Hepatic stellate cell (primary cell): ENCODE data around the gene ATP2B1.

Source experiments
- DNase-seq: peaks from one replicate; pipeline ENCODE4 v3.0.0; 2011; ENCODE audit warnings: low spot score

Gene ATP2B1

GRCh38 chr12:89589753-89590152 lies 118.9 kb downstream of the ATP2B1 start:
- no peak for DNase-seq

- no peak for DNase-seq
Measured at GRCh38 chr12:89578499-89578898, 130.1 kb downstream of the ATP2B1 start.

- DNase-seq: no peak
Measured at GRCh38 chr12:89576572-89577220, 131.9 kb downstream of the ATP2B1 start.

GRCh38 chr12:89575374-89575773 lies 133.3 kb downstream of the ATP2B1 start:
- no peak for DNase-seq

- peak; percentile 2 for DNase-seq
Measured at GRCh38 chr12:89574736-89575208, 133.9 kb downstream of the ATP2B1 start.

- no peak for DNase-seq
Measured at GRCh38 chr12:89573051-89573810, 135.4 kb downstream of the ATP2B1 start.

GRCh38 chr12:89571491-89572195 lies 137.0 kb downstream of the ATP2B1 start:
- peak; percentile 7 for DNase-seq

GRCh38 chr12:89568484-89568883 lies 140.2 kb downstream of the ATP2B1 start:
- no peak for DNase-seq

- DNase-seq: no peak
Measured at GRCh38 chr12:89567691-89568239, 140.9 kb downstream of the ATP2B1 start.

- no peak for DNase-seq
Measured at GRCh38 chr12:89566615-89567014, 142.0 kb downstream of the ATP2B1 start.

GRCh38 chr12:89565002-89565401 lies 143.6 kb downstream of the ATP2B1 start:
- no peak for DNase-seq

- DNase-seq: no peak
Measured at GRCh38 chr12:89559753-89560152, 148.9 kb downstream of the ATP2B1 start.

- DNase-seq: no peak
Measured at GRCh38 chr12:89556976-89557375, 151.7 kb downstream of the ATP2B1 start.

GRCh38 chr12:89552376-89552775 lies 156.3 kb downstream of the ATP2B1 start:
- no peak for DNase-seq

GRCh38 chr12:89551747-89552146 lies 156.9 kb downstream of the ATP2B1 start:
- DNase-seq: no peak

GRCh38 chr12:89547101-89547500 lies 161.5 kb downstream of the ATP2B1 start:
- no peak for DNase-seq

GRCh38 chr12:89546151-89546550 lies 162.5 kb downstream of the ATP2B1 start:
- DNase-seq: no peak

GRCh38 chr12:89544681-89545184 lies 163.9 kb downstream of the ATP2B1 start:
- DNase-seq: no peak

- DNase-seq: no peak
Measured at GRCh38 chr12:89544022-89544421, 164.6 kb downstream of the ATP2B1 start.

- peak; percentile 43 for DNase-seq
Measured at GRCh38 chr12:89542912-89543592, 165.6 kb downstream of the ATP2B1 start.

- DNase-seq: no peak
Measured at GRCh38 chr12:89542236-89542635, 166.4 kb downstream of the ATP2B1 start.

- DNase-seq: no peak
Measured at GRCh38 chr12:89540586-89540985, 168.1 kb downstream of the ATP2B1 start.
